GM12875 (cell line): Measurements from ENCODE around the gene TSHZ2.

ENCODE experiments used
- H3K4me3 ChIP-seq: one replicate; pipeline ENCODE4 v1.5.1; 2011; ENCODE audit warnings: low read depth, low read length, control low read depth
- CTCF ChIP-seq: IDR thresholded peaks from 2 replicates; pipeline ENCODE4 v1.5.1; 2011; ENCODE audit warnings: low read depth, mild to moderate bottlenecking, control low read depth, inconsistent platforms, low read length, moderate library complexity, borderline replicate concordance; ENCODE audit not compliant: insufficient read depth

Gene TSHZ2

GRCh38 chr20:53180928-53181362 is 208.8 kb downstream of the TSHZ2 start:
- TF ChIP-seq CTCF: no peak
- no peak overlapping the region for H3K4me3 ChIP-seq

GRCh38 chr20:53181866-53182376 is 209.8 kb downstream of the TSHZ2 start:
- no peak for TF ChIP-seq CTCF

GRCh38 chr20:53183181-53183580 is 211.0 kb downstream of the TSHZ2 start:
- no peak for TF ChIP-seq CTCF
- no peak overlapping the region for H3K4me3 ChIP-seq

More at GRCh38 chr20:53181866-53182376, 209.8 kb downstream of the TSHZ2 start:
- no peak overlapping the region for H3K4me3 ChIP-seq

- no peak for TF ChIP-seq CTCF
- no peak overlapping the region for H3K4me3 ChIP-seq
These were observed 214.5 kb downstream of the TSHZ2 start for GRCh38 chr20:53186635-53187034.

- H3K4me3 ChIP-seq: no peak overlapping the region
- TF ChIP-seq CTCF: no peak
These were observed 215.4 kb downstream of the TSHZ2 start for GRCh38 chr20:53187392-53188068.

- no peak for TF ChIP-seq CTCF
- no peak overlapping the region for H3K4me3 ChIP-seq
These were observed 218.1 kb downstream of the TSHZ2 start for GRCh38 chr20:53190225-53190624.

- H3K4me3 ChIP-seq: no peak overlapping the region
- TF ChIP-seq CTCF: no peak
These were observed 219.8 kb downstream of the TSHZ2 start for GRCh38 chr20:53191957-53192356.
